HEK293 (cell line): Measurements from ENCODE around the gene IL17RB.

Experiments used
- AEBP2 ChIP-seq: fragments of 450-650 bp; formaldehyde crosslinking; IDR thresholded peaks from 2 replicates; pipeline ENCODE4 v1.5.1; 2016; ENCODE audit warnings: missing biosample characterization, missing genetic modification characterization, borderline replicate concordance
- CTCF ChIP-seq: fragments of 450-650 bp; formaldehyde crosslinking; IDR thresholded peaks from 2 replicates; pipeline ENCODE4 v1.5.1; 2016; ENCODE audit warnings: missing biosample characterization, missing genetic modification characterization
- ELK4 ChIP-seq: IDR thresholded peaks from 2 replicates; pipeline ENCODE4 v1.6.1; 2011; ENCODE audit warnings: mild to moderate bottlenecking, low read depth, low read length, borderline replicate concordance
- HOXC10 ChIP-seq: sonication (generic); formaldehyde crosslinking; IDR thresholded peaks from 2 replicates; pipeline ENCODE4 v1.8.1; 2023; ENCODE audit warnings: mild to moderate bottlenecking, missing genetic modification reagents
- PRDM10 ChIP-seq: fragments of 450-650 bp; formaldehyde crosslinking; IDR thresholded peaks from 2 replicates; pipeline ENCODE4 v1.5.1; 2016; ENCODE audit warnings: missing biosample characterization, missing genetic modification characterization
- RBAK ChIP-seq: fragments of 450-650 bp; formaldehyde crosslinking; IDR thresholded peaks from 2 replicates; pipeline ENCODE4 v1.5.1; 2016; ENCODE audit warnings: missing biosample characterization, missing genetic modification characterization
- YY1 ChIP-seq: fragments of 450-650 bp; formaldehyde crosslinking; IDR thresholded peaks from 2 replicates; pipeline ENCODE4 v1.5.1; 2018; ENCODE audit warnings: missing biosample characterization, missing genetic modification characterization
- ZNF112 ChIP-seq: fragments of 450-650 bp; formaldehyde crosslinking; IDR thresholded peaks from 2 replicates; pipeline ENCODE4 v1.5.0; 2017; ENCODE audit warnings: missing biosample characterization, missing genetic modification characterization
- ZNF19 ChIP-seq: fragments of 450-650 bp; formaldehyde crosslinking; IDR thresholded peaks from 2 replicates; pipeline ENCODE4; 2016; ENCODE audit warnings: missing biosample characterization, missing genetic modification characterization, low read depth
- ZNF202 ChIP-seq: fragments of 450-650 bp; formaldehyde crosslinking; IDR thresholded peaks from 2 replicates; pipeline ENCODE4 v1.5.1; 2016; ENCODE audit warnings: missing biosample characterization, missing genetic modification characterization, borderline replicate concordance
- ZNF223 ChIP-seq: fragments of 450-650 bp; formaldehyde crosslinking; IDR thresholded peaks from 2 replicates; pipeline ENCODE4 v1.5.1; 2016; ENCODE audit warnings: missing biosample characterization, missing genetic modification characterization
- ZNF23 ChIP-seq: fragments of 450-650 bp; formaldehyde crosslinking; IDR thresholded peaks from 2 replicates; pipeline ENCODE4 v1.5.1; 2016; ENCODE audit warnings: missing biosample characterization, missing genetic modification characterization, borderline replicate concordance
- ZNF26 ChIP-seq: fragments of 450-650 bp; formaldehyde crosslinking; IDR thresholded peaks from 2 replicates; pipeline ENCODE4 v1.5.1; 2016; ENCODE audit warnings: missing biosample characterization, missing genetic modification characterization
- ZNF274 ChIP-seq, 2 experiments: fragments of 200-500 bp in 1 of 2; fragments of 450-650 bp in 1 of 2; sonication (Bioruptor generic) in 1 of 2; formaldehyde crosslinking in 1 of 2; IDR thresholded peaks; 2 replicates each; pipeline versions ENCODE4 v1.5.1 to v1.6.1; 2014 to 2016; ENCODE audit warnings: borderline replicate concordance in 1 of 2, inconsistent platforms in 1 of 2, low read length in 1 of 2, missing biosample characterization in 1 of 2, missing genetic modification characterization in 1 of 2
- ZNF311 ChIP-seq: fragments of 450-650 bp; formaldehyde crosslinking; IDR thresholded peaks from 2 replicates; pipeline ENCODE4 v1.5.1; 2017; ENCODE audit warnings: missing biosample characterization, missing genetic modification characterization, borderline replicate concordance
- ZNF362 ChIP-seq: fragments of 450-650 bp; formaldehyde crosslinking; IDR thresholded peaks from 2 replicates; pipeline ENCODE4 v1.5.1; 2016; ENCODE audit warnings: missing biosample characterization, missing genetic modification characterization
- ZNF391 ChIP-seq: fragments of 450-650 bp; formaldehyde crosslinking; IDR thresholded peaks from 2 replicates; pipeline ENCODE4 v1.5.1; 2016; ENCODE audit warnings: low read depth, missing biosample characterization, missing genetic modification characterization, borderline replicate concordance
- ZNF416 ChIP-seq: fragments of 450-650 bp; formaldehyde crosslinking; IDR thresholded peaks from 2 replicates; pipeline ENCODE4 v1.5.1; 2016; ENCODE audit warnings: missing biosample characterization, missing genetic modification characterization
- ZNF423 ChIP-seq: fragments of 450-650 bp; formaldehyde crosslinking; IDR thresholded peaks from 2 replicates; pipeline ENCODE4 v1.5.1; 2016; ENCODE audit warnings: missing biosample characterization, missing genetic modification characterization
- ZNF529 ChIP-seq: fragments of 450-650 bp; formaldehyde crosslinking; IDR thresholded peaks from 2 replicates; pipeline ENCODE4 v1.5.1; 2017; ENCODE audit warnings: missing genetic modification characterization, missing biosample characterization; ENCODE audit not compliant: insufficient replicate concordance
- ZNF560 ChIP-seq: fragments of 450-650 bp; formaldehyde crosslinking; IDR thresholded peaks from 2 replicates; pipeline ENCODE4 v1.5.1; 2017; ENCODE audit warnings: missing biosample characterization, missing genetic modification characterization, borderline replicate concordance
- ZNF624 ChIP-seq: fragments of 450-650 bp; formaldehyde crosslinking; IDR thresholded peaks from 2 replicates; pipeline ENCODE4 v1.5.1; 2017; ENCODE audit warnings: missing biosample characterization, missing genetic modification characterization
- ZNF701 ChIP-seq: fragments of 450-650 bp; formaldehyde crosslinking; IDR thresholded peaks from 2 replicates; pipeline ENCODE4 v1.5.1; 2016; ENCODE audit warnings: missing biosample characterization, missing genetic modification characterization
- ZNF777 ChIP-seq: fragments of 450-650 bp; formaldehyde crosslinking; IDR thresholded peaks from 2 replicates; pipeline ENCODE4 v1.5.1; 2017; ENCODE audit warnings: missing biosample characterization, missing genetic modification characterization, borderline replicate concordance
- ZSCAN16 ChIP-seq: fragments of 450-650 bp; formaldehyde crosslinking; IDR thresholded peaks from 2 replicates; pipeline ENCODE4 v1.5.1; 2016; ENCODE audit warnings: missing biosample characterization, missing genetic modification characterization
- ZSCAN4 ChIP-seq: fragments of 450-650 bp; formaldehyde crosslinking; IDR thresholded peaks from 2 replicates; pipeline ENCODE4 v1.5.1; 2017; ENCODE audit warnings: missing biosample characterization, missing genetic modification characterization

The IL17RB gene

GRCh38 chr3:53881691-53882593 is 35.6 kb downstream of the IL17RB start, which contains the start of gene ACTR8 (continued):
- peak; percentile 55 for TF ChIP-seq PRDM10
- no peak for TF ChIP-seq ZNF416 (tag by site-specific recombination)
- TF ChIP-seq ZNF362 (tag by site-specific recombination) = no peak
- TF ChIP-seq ZNF560 = no peak
- TF ChIP-seq ZNF423 (tag by site-specific recombination) = peak; percentile 90
- no peak for TF ChIP-seq ZNF311 (tag by site-specific recombination)
- TF ChIP-seq ZNF26 (tag by site-specific recombination) = no peak
- TF ChIP-seq RBAK = no peak
- TF ChIP-seq ZNF701 (tag by site-specific recombination) = no peak
- TF ChIP-seq ZNF223 (tag by site-specific recombination) = no peak
- no peak for TF ChIP-seq ZNF112 (tag by site-specific recombination)
- no peak for TF ChIP-seq ELK4
- TF ChIP-seq ZNF19 (tag by site-specific recombination) = no peak
- TF ChIP-seq ZNF23 (tag by site-specific recombination) = no peak
- TF ChIP-seq ZNF391 (tag by site-specific recombination) = peak; percentile 73; the same call in 1 of the 2 replicates
- TF ChIP-seq ZSCAN16 (tag by site-specific recombination) = no peak
- no peak for TF ChIP-seq ZNF202 (tag by site-specific recombination)
- no peak for TF ChIP-seq AEBP2 (tag by site-specific recombination)
- no peak for TF ChIP-seq HOXC10 (CRISPR knock-in tag)
- no peak for TF ChIP-seq ZNF529 (tag by site-specific recombination)
- TF ChIP-seq ZNF624 = no peak
- TF ChIP-seq YY1 = peak; percentile 81
- TF ChIP-seq CTCF (tag by site-specific recombination) = peak; percentile 77
- TF ChIP-seq ZSCAN4 (tag by site-specific recombination) = 0 out of 2 replicates have a peak, but pooled peaks have one; percentile 22
- no peak for TF ChIP-seq ZNF274 (IDR thresholded peaks at IDR 0.05; ENCODE audit: low read length)
- no peak for TF ChIP-seq ZNF274 (tag by site-specific recombination; IDR thresholded peaks at IDR 0.05; ENCODE audit: borderline replicate concordance)
- TF ChIP-seq ZNF777 = no peak
